Stimulated activated CD4-positive, alpha-beta T cell treated with anti-CD3 and anti-CD28 coated beads, Interleukin-1b, Interleukin-23, amount 100 ng/mL, for 4 hours (primary cell): ENCODE measurements around the gene DNAJC30.

ENCODE experiments used
- DNase-seq, 2 donors: peaks; one replicate each; pipeline ENCODE4 v3.0.0-alpha.2; 2020; ENCODE audit warnings: low read depth in 2 of 2

Gene DNAJC30

GRCh38 chr7:73708961-73709549 lies 25.8 kb upstream of the DNAJC30 start:
- DNase-seq = no peak

- no peak for DNase-seq
These were observed 23.9 kb upstream of the DNAJC30 start for GRCh38 chr7:73707045-73707631.

- DNase-seq = no peak
These were observed 23.1 kb upstream of the DNAJC30 start for GRCh38 chr7:73706126-73707044.

GRCh38 chr7:73705551-73705920 lies 22.3 kb upstream of the DNAJC30 start:
- DNase-seq = no peak

- DNase-seq = no peak
These were observed 21.6 kb upstream of the DNAJC30 start for GRCh38 chr7:73704640-73705550.

GRCh38 chr7:73703757-73704639 lies 20.7 kb upstream of the DNAJC30 start:
- DNase-seq = peak in 1 of 2 donors; percentile 45

- DNase-seq = no peak
These were observed 20.0 kb upstream of the DNAJC30 start for GRCh38 chr7:73703225-73703624.

GRCh38 chr7:73702665-73703064 lies 19.4 kb upstream of the DNAJC30 start:
- no peak for DNase-seq

GRCh38 chr7:73702226-73702625 lies 19.0 kb upstream of the DNAJC30 start:
- no peak for DNase-seq

- no peak for DNase-seq
These were observed 18.2 kb upstream of the DNAJC30 start for GRCh38 chr7:73701357-73701995.

- DNase-seq = no peak
These were observed 17.4 kb upstream of the DNAJC30 start for GRCh38 chr7:73700581-73701134.

GRCh38 chr7:73700069-73700423 lies 16.8 kb upstream of the DNAJC30 start:
- no peak for DNase-seq

- no peak for DNase-seq
These were observed 16.3 kb upstream of the DNAJC30 start for GRCh38 chr7:73699370-73700068.

GRCh38 chr7:73698410-73698809 lies 15.2 kb upstream of the DNAJC30 start:
- no peak for DNase-seq

GRCh38 chr7:73696372-73696771 lies 13.1 kb upstream of the DNAJC30 start:
- no peak for DNase-seq

GRCh38 chr7:73690646-73691045 lies 7.4 kb upstream of the DNAJC30 start:
- no peak for DNase-seq

GRCh38 chr7:73688288-73688687 lies 5.0 kb upstream of the DNAJC30 start:
- DNase-seq = no peak

- DNase-seq = no peak
These were observed 2.1 kb upstream of the DNAJC30 start for GRCh38 chr7:73685311-73685710.
